HAP-1 (cell line): ENCODE measurements around the gene FRMD4A.

ENCODE experiments used
- DNase-seq, 2 experiments: peaks; one replicate each; pipeline ENCODE4 v3.0.0-alpha.2; 2016 to 2020; ENCODE audit warnings: low spot score in 2 of 2
- H3K27me3 ChIP-seq: fragments of 250-450 bp; sonication (Bioruptor Pico); 2 replicates; pipeline ENCODE4 v1.5.1; 2020; ENCODE audit warnings: low read depth, mild to moderate bottlenecking, moderate library complexity
- H3K36me3 ChIP-seq: fragments of 250-450 bp; sonication (Bioruptor Pico); replicated peaks from 2 replicates; pipeline ENCODE4 v1.5.1; 2020; ENCODE audit warnings: mild to moderate bottlenecking
- H3K4me1 ChIP-seq: fragments of 250-450 bp; sonication (Bioruptor Pico); 2 replicates; pipeline ENCODE4 v1.5.1; 2020; ENCODE audit warnings: mild to moderate bottlenecking
- H3K4me3 ChIP-seq: fragments of 250-450 bp; sonication (Bioruptor Pico); 2 replicates; pipeline ENCODE4 v1.5.1; 2020; ENCODE audit warnings: mild to moderate bottlenecking, moderate library complexity
- H3K9me3 ChIP-seq: fragments of 250-450 bp; sonication (Bioruptor Pico); 2 replicates; pipeline ENCODE4 v1.5.1; 2020; ENCODE audit warnings: mild to moderate bottlenecking, moderate library complexity
- in situ Hi-C: fragments of 300-500 bp; cut with MboI; formaldehyde crosslinking; loops from 3 replicates; pipeline ENCODE4 v1.14.3; 2020; ENCODE audit warnings: low sequenced_read_pairs, inconsistent platforms, mixed read lengths

FRMD4A gene

DNA sequence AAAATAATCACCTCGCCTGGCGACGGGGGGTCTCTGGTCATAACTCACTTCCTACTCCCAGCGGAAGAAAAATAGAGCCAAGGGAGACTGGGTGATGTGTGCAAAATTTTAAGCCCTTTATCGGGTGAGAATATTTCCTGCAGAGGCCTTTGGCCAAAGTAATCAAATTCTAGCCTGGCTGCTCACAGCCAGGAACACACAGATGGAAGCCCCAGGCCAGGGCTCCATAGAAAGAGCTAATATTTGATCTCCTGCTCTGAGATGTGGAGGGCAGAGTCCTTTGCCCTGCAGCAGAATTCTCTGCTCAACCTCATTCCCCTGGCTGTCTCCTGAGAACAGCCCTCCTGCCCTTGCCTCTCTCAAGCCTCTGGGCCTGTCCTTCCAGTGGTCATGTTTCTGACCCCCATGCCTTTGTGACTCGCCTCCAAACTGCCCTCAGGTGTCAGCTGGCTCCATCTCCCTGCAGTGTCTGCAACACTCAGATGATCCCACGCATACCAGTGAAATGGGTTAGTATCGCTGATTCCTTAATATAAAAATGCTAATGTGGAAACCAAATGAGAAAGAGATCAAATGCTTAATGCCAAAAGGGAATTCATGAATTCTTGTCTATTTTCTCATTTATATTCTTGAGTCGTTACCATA is 34.5 kb downstream of the FRMD4A start:
- Histone ChIP-seq H3K9me3 (no peaks in the 10 kb centered on the region), H3K27me3 (no peaks in the 10 kb centered on the region), H3K4me3 (no peak overlapping the region), H3K4me1 (no peaks in the 10 kb centered on the region), H3K36me3 (no peaks in the 10 kb centered on the region)
- in situ Hi-C loops: no loop called here
- DNase-seq: no peak

GRCh38 chr10:14294347-14295059 is 36.2 kb downstream of the FRMD4A start:
- H3K27me3 ChIP-seq: no peaks in the 10 kb centered on the region
- DNase-seq: no peak
- H3K4me3 ChIP-seq: no peak overlapping the region
- in situ Hi-C loops: no loop called here
- H3K9me3 ChIP-seq: no peaks in the 10 kb centered on the region
- H3K36me3 ChIP-seq: no peaks in the 10 kb centered on the region
- no peaks in the 10 kb centered on the region for H3K4me1 ChIP-seq

DNA sequence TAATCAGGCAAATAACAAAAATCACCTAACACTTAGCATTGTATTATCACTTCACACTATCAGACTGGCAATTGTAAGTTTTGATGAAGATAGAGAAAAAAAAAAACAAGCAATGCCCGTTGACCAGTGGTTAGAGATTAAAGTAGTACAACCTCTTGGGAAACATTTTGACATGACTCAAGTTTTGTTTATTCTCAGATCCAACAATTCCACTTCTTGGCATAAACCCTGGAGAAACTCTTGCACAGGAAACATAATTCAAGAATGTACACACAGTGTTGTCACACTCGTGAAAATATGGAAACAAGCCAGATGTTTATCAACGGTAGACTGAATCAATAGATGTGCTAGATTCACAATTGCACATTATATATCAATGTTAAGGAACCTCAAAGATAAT is 37.2 kb downstream of the FRMD4A start:
- H3K36me3 ChIP-seq: no peaks in the 10 kb centered on the region
- no peaks in the 10 kb centered on the region for H3K27me3 ChIP-seq
- in situ Hi-C loops: no loop called here

DNA sequence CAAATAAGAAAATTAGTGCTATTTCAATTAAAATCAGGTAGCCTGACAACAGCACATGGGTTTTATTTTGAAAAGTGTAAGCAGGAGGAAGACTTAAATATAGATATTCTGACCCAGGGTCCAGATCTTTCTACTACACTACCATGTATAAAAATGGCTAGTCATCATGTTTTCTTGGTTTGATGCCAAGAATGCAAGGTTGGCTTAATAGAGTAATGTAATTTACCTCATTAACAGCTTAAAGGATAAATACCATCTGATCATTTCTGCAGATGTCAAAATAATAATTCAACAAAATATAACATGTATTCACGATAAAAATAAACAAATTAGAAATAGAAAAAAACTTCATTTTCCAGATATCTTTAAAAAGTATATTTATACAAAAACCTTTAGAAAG is 39.4 kb downstream of the FRMD4A start:
- Histone ChIP-seq H3K27me3 (no peaks in the 10 kb centered on the region), H3K4me3 (no peak overlapping the region), H3K4me1 (no peaks in the 10 kb centered on the region), H3K36me3 (no peaks in the 10 kb centered on the region), H3K9me3 (no peaks in the 10 kb centered on the region)
- DNase-seq: no peak
- in situ Hi-C loops: no loop called here

More for the DNA sequence above, 37.2 kb downstream of the FRMD4A start:
- H3K4me3 ChIP-seq: no peak overlapping the region
- no peaks in the 10 kb centered on the region for H3K9me3 ChIP-seq
- DNase-seq: no peak
- no peaks in the 10 kb centered on the region for H3K4me1 ChIP-seq

GRCh38 chr10:14285941-14286560 is 44.7 kb downstream of the FRMD4A start:
- Histone ChIP-seq H3K4me1 (no peaks in the 10 kb centered on the region), H3K27me3 (no peaks in the 10 kb centered on the region), H3K4me3 (no peak overlapping the region), H3K9me3 (no peaks in the 10 kb centered on the region), H3K36me3 (no peaks in the 10 kb centered on the region)
- DNase-seq: no peak
- in situ Hi-C loops: no loop called here

DNA sequence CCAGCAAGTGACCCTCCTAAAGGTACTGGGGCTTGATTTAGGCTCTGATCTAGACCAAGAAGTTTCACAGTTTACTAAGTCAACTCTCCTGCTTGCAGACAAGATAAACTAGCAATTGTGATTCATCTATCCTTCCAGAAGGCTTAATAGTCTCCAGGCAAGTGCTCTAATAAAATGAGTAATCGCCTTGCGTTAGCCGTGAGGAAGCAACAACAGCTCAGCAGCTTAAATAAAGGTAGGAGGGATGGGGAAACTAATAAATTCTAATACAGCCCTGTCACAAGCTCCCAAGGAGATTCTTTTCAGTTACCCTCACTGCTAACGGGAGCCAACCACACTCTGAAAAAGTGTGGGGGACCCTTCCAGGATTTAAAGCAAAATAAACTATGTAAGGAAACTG is 48.4 kb downstream of the FRMD4A start:
- no peaks in the 10 kb centered on the region for H3K9me3 ChIP-seq
- no peaks in the 10 kb centered on the region for H3K4me1 ChIP-seq
- DNase-seq: no peak
- H3K36me3 ChIP-seq: no peaks in the 10 kb centered on the region
- no peak overlapping the region for H3K4me3 ChIP-seq
- in situ Hi-C loops: no loop called here
- H3K27me3 ChIP-seq: no peaks in the 10 kb centered on the region

- H3K36me3 ChIP-seq: no peaks in the 10 kb centered on the region
- H3K27me3 ChIP-seq: no peaks in the 10 kb centered on the region
- in situ Hi-C loops: no loop called here
These were observed 52.2 kb downstream of the FRMD4A start for GRCh38 chr10:14278533-14278932.

GRCh38 chr10:14276210-14276609 is 54.5 kb downstream of the FRMD4A start:
- no peak for DNase-seq
- no peaks in the 10 kb centered on the region for H3K36me3 ChIP-seq
- in situ Hi-C loops: no loop called here
- H3K27me3 ChIP-seq: no peaks in the 10 kb centered on the region
- no peaks in the 10 kb centered on the region for H3K9me3 ChIP-seq
- no peak overlapping the region for H3K4me3 ChIP-seq
- no peaks in the 10 kb centered on the region for H3K4me1 ChIP-seq

More at GRCh38 chr10:14278533-14278932, 52.2 kb downstream of the FRMD4A start:
- Histone ChIP-seq H3K9me3 (no peaks in the 10 kb centered on the region), H3K4me1 (no peaks in the 10 kb centered on the region), H3K4me3 (no peak overlapping the region)
- DNase-seq: no peak

- Histone ChIP-seq H3K36me3 (no peaks in the 10 kb centered on the region), H3K27me3 (no peaks in the 10 kb centered on the region), H3K9me3 (no peaks in the 10 kb centered on the region), H3K4me1 (no peaks in the 10 kb centered on the region), H3K4me3 (no peak overlapping the region)
- in situ Hi-C loops: no loop called here
- DNase-seq: no peak
These were observed 59.1 kb downstream of the FRMD4A start for GRCh38 chr10:14271621-14272020.

DNA sequence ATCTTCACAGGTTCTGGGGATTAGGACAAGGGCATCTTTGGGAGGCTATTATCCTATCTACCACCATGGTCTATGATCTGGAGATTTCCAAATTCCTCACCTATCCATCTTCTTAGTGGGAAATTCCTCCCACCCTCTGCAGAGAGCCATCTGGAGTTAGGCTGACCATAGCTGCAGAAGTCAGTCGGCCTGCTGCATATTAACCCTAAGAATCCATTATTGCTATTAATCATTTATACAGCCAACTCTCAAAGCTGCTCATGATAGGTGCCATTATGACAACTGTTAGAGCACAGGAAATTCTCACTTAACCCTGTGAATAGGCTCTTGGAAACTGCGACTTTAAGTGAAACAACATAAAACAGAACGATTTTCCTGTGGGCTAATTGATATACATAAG is 60.4 kb downstream of the FRMD4A start:
- in situ Hi-C loops: no loop called here
- no peaks in the 10 kb centered on the region for H3K27me3 ChIP-seq
- DNase-seq: no peak

GRCh38 chr10:14265709-14266108 is 65.0 kb downstream of the FRMD4A start:
- DNase-seq: no peak
- no peaks in the 10 kb centered on the region for H3K27me3 ChIP-seq
- H3K36me3 ChIP-seq: no peaks in the 10 kb centered on the region
- in situ Hi-C loops: no loop called here
- no peaks in the 10 kb centered on the region for H3K4me1 ChIP-seq
- no peaks in the 10 kb centered on the region for H3K9me3 ChIP-seq
- H3K4me3 ChIP-seq: no peak overlapping the region

More for the DNA sequence above, 60.4 kb downstream of the FRMD4A start:
- H3K36me3 ChIP-seq: no peaks in the 10 kb centered on the region
- H3K9me3 ChIP-seq: no peaks in the 10 kb centered on the region
- H3K4me1 ChIP-seq: no peaks in the 10 kb centered on the region
- no peak overlapping the region for H3K4me3 ChIP-seq

DNA sequence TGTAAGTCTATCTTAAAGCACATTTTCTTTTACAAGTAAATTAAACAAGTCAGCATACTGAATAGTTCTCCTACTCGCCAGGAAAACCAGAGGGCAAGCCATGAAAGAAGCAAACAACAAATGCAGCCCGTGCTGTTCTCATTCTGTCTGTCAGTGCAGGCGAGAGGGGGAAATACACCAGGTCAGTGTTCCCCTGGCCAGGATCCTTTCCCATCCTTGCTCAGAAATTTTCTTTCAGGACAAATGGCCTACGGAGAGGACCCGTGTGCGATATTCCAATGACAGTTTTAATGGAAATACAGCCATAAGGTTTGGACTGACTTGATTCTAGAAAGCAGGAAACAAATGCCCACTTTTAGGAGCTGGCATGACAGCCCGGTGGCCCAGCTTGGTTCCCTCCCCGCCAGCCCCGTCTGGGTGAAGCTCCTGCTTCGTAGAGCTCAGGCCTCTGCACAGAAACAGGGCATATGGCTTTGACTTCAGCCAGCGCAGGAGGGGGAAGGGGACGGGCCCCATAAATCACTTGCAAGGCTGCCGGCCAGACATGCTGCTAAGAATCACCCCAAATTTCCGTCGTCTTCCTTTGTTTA is 67.8 kb downstream of the FRMD4A start:
- DNase-seq: no peak
- Histone ChIP-seq H3K9me3 (no peaks in the 10 kb centered on the region), H3K36me3 (no peaks in the 10 kb centered on the region), H3K4me3 (no peak overlapping the region), H3K27me3 (no peaks in the 10 kb centered on the region), H3K4me1 (no peaks in the 10 kb centered on the region)
- in situ Hi-C loops: no loop called here

- H3K4me1 ChIP-seq: no peaks in the 10 kb centered on the region
- H3K4me3 ChIP-seq: no peak overlapping the region
- no peaks in the 10 kb centered on the region for H3K27me3 ChIP-seq
- no peak for DNase-seq
- H3K9me3 ChIP-seq: no peaks in the 10 kb centered on the region
- in situ Hi-C loops: no loop called here
- H3K36me3 ChIP-seq: no peaks in the 10 kb centered on the region
These were observed 69.4 kb downstream of the FRMD4A start for GRCh38 chr10:14261336-14261735.
